H9 (cell line): ENCODE data around the gene ROR1. TPM values are rescaled to one million over a fixed set of nuclear protein-coding genes. Genes with fewer than 3 reads are reported as not detected.

ENCODE experiments used
- DNase-seq: peaks from one replicate; pipeline ENCODE4 v3.0.0-alpha.2; 2017
- H2AFZ ChIP-seq: one replicate; pipeline ENCODE4 v1.6.1; 2013; ENCODE audit warnings: mild to moderate bottlenecking, low read length, control low read depth, moderate library complexity
- H2AK5ac ChIP-seq: 2 replicates; pipeline ENCODE4 v1.6.1; 2013; ENCODE audit warnings: low read length, control low read depth, mixed read lengths; ENCODE audit not compliant: insufficient read length
- H2BK120ac ChIP-seq: one replicate; pipeline ENCODE4 v1.6.1; 2013; ENCODE audit warnings: low read depth, mild to moderate bottlenecking, low read length, control low read depth, inconsistent platforms; ENCODE audit not compliant: poor library complexity, severe bottlenecking
- H2BK12ac ChIP-seq: 2 replicates; pipeline ENCODE4 v1.6.1; 2013; ENCODE audit warnings: low read length, control low read depth, mixed read lengths, low read depth; ENCODE audit not compliant: insufficient read length
- H2BK15ac ChIP-seq: 2 replicates; pipeline ENCODE4 v1.6.1; 2013; ENCODE audit warnings: low read depth, low read length, control low read depth
- H2BK20ac ChIP-seq: one replicate; pipeline ENCODE4 v1.6.1; 2013; ENCODE audit warnings: low read depth, mild to moderate bottlenecking, low read length, control low read depth, inconsistent platforms; ENCODE audit not compliant: poor library complexity, severe bottlenecking
- H2BK5ac ChIP-seq: 2 replicates; pipeline ENCODE4 v1.6.1; 2013; ENCODE audit warnings: low read length, control low read depth, mixed read lengths; ENCODE audit not compliant: insufficient read length
- H3K14ac ChIP-seq: 2 replicates; pipeline ENCODE4 v1.6.1; 2013; ENCODE audit warnings: low read length, control low read depth; ENCODE audit not compliant: insufficient read depth
- H3K18ac ChIP-seq: 2 replicates; pipeline ENCODE4 v1.6.1; 2013; ENCODE audit warnings: low read depth, mild to moderate bottlenecking, mixed read lengths, low read length, control low read depth; ENCODE audit not compliant: insufficient read length
- H3K23ac ChIP-seq: 2 replicates; pipeline ENCODE4 v1.6.1; 2013; ENCODE audit warnings: low read length, control low read depth, mixed read lengths, low read depth; ENCODE audit not compliant: insufficient read length
- H3K23me2 ChIP-seq: 2 replicates; pipeline ENCODE4 v1.6.1; 2013; ENCODE audit warnings: low read depth, mild to moderate bottlenecking, mixed read lengths, low read length, control low read depth; ENCODE audit not compliant: insufficient read length, poor library complexity, severe bottlenecking
- H3K27ac ChIP-seq: 2 replicates; pipeline ENCODE4 v1.5.1; 2013; ENCODE audit warnings: low read length, control low read depth, mixed read lengths, low read depth; ENCODE audit not compliant: insufficient read length
- H3K27me3 ChIP-seq: 2 replicates; pipeline ENCODE4 v1.6.1; 2013; ENCODE audit warnings: low read length, control low read depth, inconsistent platforms; ENCODE audit not compliant: insufficient read depth
- H3K4ac ChIP-seq: 2 replicates; pipeline ENCODE4 v1.6.1; 2013; ENCODE audit warnings: low read depth, mild to moderate bottlenecking, control low read depth, inconsistent platforms, low read length, moderate library complexity
- H3K4me1 ChIP-seq: 2 replicates; pipeline ENCODE4 v1.6.1; 2013; ENCODE audit warnings: low read length, control low read depth, inconsistent platforms; ENCODE audit not compliant: insufficient read depth
- H3K4me2 ChIP-seq: 2 replicates; pipeline ENCODE4 v1.6.1; 2013; ENCODE audit warnings: low read length, control low read depth, mixed read lengths; ENCODE audit not compliant: insufficient read length, insufficient read depth
- H3K56ac ChIP-seq: 2 replicates; pipeline ENCODE4 v1.6.1; 2013; ENCODE audit warnings: low read depth, mild to moderate bottlenecking, mixed read lengths, low read length, control low read depth; ENCODE audit not compliant: insufficient read length
- H3K79me1 ChIP-seq: 2 replicates; pipeline ENCODE4 v1.6.1; 2013; ENCODE audit warnings: low read depth, mild to moderate bottlenecking, moderate library complexity, low read length, control low read depth, inconsistent platforms; ENCODE audit not compliant: insufficient read depth, poor library complexity, severe bottlenecking
- H3K79me2 ChIP-seq: 2 replicates; pipeline ENCODE4 v1.6.1; 2013; ENCODE audit warnings: low read length, control low read depth, inconsistent platforms; ENCODE audit not compliant: insufficient read depth
- H3K9ac ChIP-seq: 2 replicates; pipeline ENCODE4 v1.6.1; 2013; ENCODE audit warnings: low read length, control low read depth, mixed read lengths; ENCODE audit not compliant: insufficient read length; ENCODE audit errors: extremely low read depth
- H3K9me3 ChIP-seq: one replicate; pipeline ENCODE4 v1.6.1; 2013; ENCODE audit warnings: low read depth, low read length, inconsistent platforms; ENCODE audit not compliant: control insufficient read depth
- H3T11ph ChIP-seq: one replicate; pipeline ENCODE4 v1.6.1; 2013; ENCODE audit warnings: mild to moderate bottlenecking, low read length, control low read depth, inconsistent platforms
- H4K20me1 ChIP-seq: one replicate; pipeline ENCODE4 v1.6.1; 2013; ENCODE audit not compliant: control insufficient read depth, insufficient read length, insufficient read depth
- H4K5ac ChIP-seq: 2 replicates; pipeline ENCODE4 v1.6.1; 2013; ENCODE audit warnings: low read depth, mild to moderate bottlenecking, mixed read lengths, low read length, control low read depth; ENCODE audit not compliant: insufficient read length
- H4K8ac ChIP-seq: replicated peaks from 2 replicates; pipeline ENCODE4 v1.6.1; 2013; ENCODE audit warnings: low read length, control low read depth, mixed read lengths, low read depth; ENCODE audit not compliant: insufficient read length
- H4K91ac ChIP-seq: 2 replicates; pipeline ENCODE4 v1.6.1; 2013; ENCODE audit warnings: low read depth, mild to moderate bottlenecking, moderate library complexity, mixed read lengths, low read length, control low read depth; ENCODE audit not compliant: insufficient read length
- H3K27ac Mint-ChIP-seq, 3 experiments: 2 replicates in 2 of 3; 3 replicates in 1 of 3; pipeline ENCODE4 v1.8.0; 2020 to 2021; ENCODE audit warnings: mixed read lengths in 3 of 3, mild to moderate bottlenecking in 1 of 3, moderate library complexity in 1 of 3
- H3K27me3 Mint-ChIP-seq: 2 replicates; pipeline ENCODE4 v1.8.0; 2021; ENCODE audit warnings: low read depth, mild to moderate bottlenecking, moderate library complexity, mixed read lengths
- H3K36me3 Mint-ChIP-seq, 3 experiments: 2 replicates in 2 of 3; 3 replicates in 1 of 3; pipeline ENCODE4 v1.8.0; 2020 to 2021; ENCODE audit warnings: low read depth in 3 of 3, mixed read lengths in 3 of 3; ENCODE audit not compliant: insufficient read depth in 1 of 3
- H3K4me1 Mint-ChIP-seq, 2 experiments: 2 replicates each; pipeline ENCODE4 v1.8.0; 2020; ENCODE audit warnings: mixed read lengths in 2 of 2
- H3K4me3 Mint-ChIP-seq, 2 experiments: 2 replicates in 1 of 2; 3 replicates in 1 of 2; pipeline ENCODE4 v1.8.0; 2020 to 2021; ENCODE audit warnings: mild to moderate bottlenecking in 2 of 2, mixed read lengths in 2 of 2, moderate library complexity in 1 of 2
- H3K9me3 Mint-ChIP-seq, 2 experiments: 2 replicates in 1 of 2; 3 replicates in 1 of 2; pipeline ENCODE4 v1.8.0; 2020; ENCODE audit warnings: mild to moderate bottlenecking in 2 of 2, mixed read lengths in 2 of 2, moderate library complexity in 1 of 2
- WGBS: extraction: QIAGEN DNeasy Blood & Tissue Kit; methylation state at CpG from one replicate; pipeline ENCODE4 v1.1.7; 2013; ENCODE audit warnings: missing lambda C conversion rate, low lambda C conversion rate, mixed read lengths; ENCODE audit not compliant: insufficient read length; ENCODE audit errors: extremely low coverage; 5-methylcytosine and 5-hydroxymethylcytosine counted together
- total RNA-seq: library from RNA; stranded (reverse); gene quantifications from 2 replicates; pipeline ENCODE4 v1.2.1, GENCODE V29; 2021
- TF ChIP-seq, protein P1 (sequence below): fragments of 200-600 bp; sonication (generic); conservative IDR thresholded peaks from 3 replicates; pipeline ENCODE4 v1.8.0; 2021; ENCODE audit warnings: antibody characterized with exemption, mild to moderate bottlenecking

ROR1 gene
- total RNA-seq, 1 experiment from 2014 or later, result 75.9 TPM

DNA sequence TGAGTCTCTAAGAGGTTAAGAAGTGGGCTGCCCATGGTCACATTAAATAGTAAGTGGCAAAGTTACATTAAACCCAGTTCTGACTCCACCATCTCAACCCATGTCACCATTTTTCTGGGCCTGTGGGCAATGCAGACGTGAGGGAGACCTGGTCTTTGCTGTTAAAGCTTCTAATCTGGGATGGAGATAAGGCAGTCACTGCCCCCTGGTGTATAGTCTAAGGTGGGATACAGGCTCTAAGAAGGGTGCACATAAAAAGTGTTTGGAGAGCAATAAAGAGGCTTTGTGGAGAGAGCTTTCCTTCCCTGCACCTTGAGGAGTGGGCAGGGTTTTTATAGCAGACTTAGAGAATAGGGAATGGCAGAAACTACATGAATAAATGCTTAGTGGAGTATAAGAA, 141.3 kb downstream of the ROR1 start:
- Mint-ChIP-seq H3K36me3 (peaks cover 0 to 4% (median 0%) of the 10 kb centered on the region in 3 experiments; a peak in 3 of 7 replicates), H3K4me1 (peaks cover 78 to 80% of the 10 kb centered on the region in 2 experiments), H3K4me3 (no peak overlapping the region), H3K9me3 (no peaks in the 10 kb centered on the region), H3K27ac (peak overlapping the region in 2 of 3 experiments; percentile 1 to 64; a peak in 1 of 7 replicates), H3K27me3 (no peaks in the 10 kb centered on the region)
- Histone ChIP-seq H3K27me3 (no peaks in the 10 kb centered on the region), H2BK20ac (no peak overlapping the region), H2BK15ac (no peak overlapping the region), H2BK120ac (no peak overlapping the region), H3K9ac (no peak overlapping the region), H2BK5ac (no peak overlapping the region), H3K4me1 (peaks cover 24% of the 10 kb centered on the region; the same call in 1 of the 2 replicates), H2AK5ac (no peak overlapping the region), H3K18ac (no peak overlapping the region), H4K20me1 (no peaks in the 10 kb centered on the region), H4K5ac (no peak overlapping the region), H3K79me2 (peaks cover 23% of the 10 kb centered on the region), H4K91ac (no peak overlapping the region), H4K8ac (no peak overlapping the region), H3K23me2 (no peaks in the 10 kb centered on the region), H2AFZ (no peak overlapping the region), H3K23ac (no peak overlapping the region), H3K56ac (no peak overlapping the region), H3K4ac (no peak overlapping the region), H3K4me2 (no peak overlapping the region), H3K79me1 (peaks cover 10% of the 10 kb centered on the region), H3K27ac (no peak overlapping the region), H2BK12ac (no peak overlapping the region), H3K9me3 (no peaks in the 10 kb centered on the region), H3T11ph (no peak overlapping the region), H3K14ac (no peak overlapping the region)
- TF ChIP-seq, protein P1, sequence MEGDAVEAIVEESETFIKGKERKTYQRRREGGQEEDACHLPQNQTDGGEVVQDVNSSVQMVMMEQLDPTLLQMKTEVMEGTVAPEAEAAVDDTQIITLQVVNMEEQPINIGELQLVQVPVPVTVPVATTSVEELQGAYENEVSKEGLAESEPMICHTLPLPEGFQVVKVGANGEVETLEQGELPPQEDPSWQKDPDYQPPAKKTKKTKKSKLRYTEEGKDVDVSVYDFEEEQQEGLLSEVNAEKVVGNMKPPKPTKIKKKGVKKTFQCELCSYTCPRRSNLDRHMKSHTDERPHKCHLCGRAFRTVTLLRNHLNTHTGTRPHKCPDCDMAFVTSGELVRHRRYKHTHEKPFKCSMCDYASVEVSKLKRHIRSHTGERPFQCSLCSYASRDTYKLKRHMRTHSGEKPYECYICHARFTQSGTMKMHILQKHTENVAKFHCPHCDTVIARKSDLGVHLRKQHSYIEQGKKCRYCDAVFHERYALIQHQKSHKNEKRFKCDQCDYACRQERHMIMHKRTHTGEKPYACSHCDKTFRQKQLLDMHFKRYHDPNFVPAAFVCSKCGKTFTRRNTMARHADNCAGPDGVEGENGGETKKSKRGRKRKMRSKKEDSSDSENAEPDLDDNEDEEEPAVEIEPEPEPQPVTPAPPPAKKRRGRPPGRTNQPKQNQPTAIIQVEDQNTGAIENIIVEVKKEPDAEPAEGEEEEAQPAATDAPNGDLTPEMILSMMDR, result peak; percentile 63
- no CpG with 5 or more reads among the region's 1 CpG for WGBS
- DNase-seq, result peak; percentile 46
